Stomach (tissue), 9 donors: ENCODE data around the gene EVX1. TPM values are rescaled to one million over a fixed set of nuclear protein-coding genes. Genes with fewer than 3 reads are reported as not detected.
A peak's percentile ranks its signal among the peaks of the same experiment; 100 is the strongest.

Experiments
- DNase-seq, 2 donors: peaks; one replicate each; pipeline versions ENCODE4 v3.0.0 to v3.0.0-alpha.2; 2013 to 2019
- H3K27ac ChIP-seq, 5 donors: fragments of 200-600 bp in 4 of 5; sonication (generic) in 4 of 5; one replicate each; pipeline ENCODE4 v1.5.1; 2013 to 2019; ENCODE audit warnings: mild to moderate bottlenecking in 1 of 5, moderate library complexity in 1 of 5
- H3K27me3 ChIP-seq, 3 donors: fragments of 200-600 bp; sonication (generic); one replicate each; pipeline ENCODE4 v1.5.1; 2017 to 2019; ENCODE audit warnings: mixed run types in 1 of 3
- H3K36me3 ChIP-seq, 4 donors: fragments of 200-600 bp; sonication (generic); 1 replicate in 3 of 4; 2 replicates in 1 of 4; pipeline ENCODE4 v1.5.1; 2016 to 2019
- H3K4me1 ChIP-seq, 4 donors: fragments of 200-600 bp; sonication (generic); one replicate each; pipeline ENCODE4 v1.5.1; 2016 to 2019
- H3K4me3 ChIP-seq, 4 donors: fragments of 200-600 bp; sonication (generic) in 3 of 4; one replicate each; pipeline ENCODE4 v1.5.1; 2016 to 2019; ENCODE audit warnings: mild to moderate bottlenecking in 1 of 4
- H3K9me3 ChIP-seq, 4 donors: fragments of 200-600 bp; sonication (generic); one replicate each; pipeline ENCODE4 v1.5.1; 2016 to 2019
- CTCF ChIP-seq, 7 experiments: fragments of 450-650 bp in 4 of 7; fragments of 200-600 bp in 3 of 7; sonication (generic) in 3 of 7; IDR thresholded peaks; one replicate each; pipeline ENCODE4 v1.5.1; 2016 to 2019; ENCODE audit warnings: antibody characterized with exemption in 7 of 7, control low read depth in 2 of 7, mild to moderate bottlenecking in 1 of 7
- EP300 ChIP-seq: sonication (generic); formaldehyde crosslinking; IDR thresholded peaks from one replicate; pipeline ENCODE4 v1.6.1; 2017; ENCODE audit warnings: antibody characterized with exemption
- POLR2A ChIP-seq, 4 donors: fragments of 450-650 bp; IDR thresholded peaks; one replicate each; pipeline ENCODE4 v1.6.1; 2016; ENCODE audit warnings: antibody characterized with exemption in 4 of 4, control low read depth in 2 of 4, mild to moderate bottlenecking in 1 of 4, moderate library complexity in 1 of 4
- POLR2AphosphoS5 ChIP-seq, 3 donors: sonication (generic); formaldehyde crosslinking; IDR thresholded peaks; one replicate each; pipeline ENCODE4 v1.6.1; 2016; ENCODE audit warnings: antibody characterized with exemption in 3 of 3
- WGBS, 5 donors: extraction: QIAGEN DNeasy Blood & Tissue Kit in 3 of 5; methylation state at CpG; one replicate each; pipeline versions ENCODE4 v1.1.5 to v1.1.7; 2013 to 2018; 5-methylcytosine and 5-hydroxymethylcytosine counted together
- intact Hi-C: fragments of 100-400 bp; cut with DNase I; formaldehyde crosslinking; loops from one replicate; pipeline ENCODE4 v1.15.1; 2023; ENCODE audit warnings: low total_unique reads
- polyA plus RNA-seq, 3 donors: library from polyadenylated mRNA; stranded (reverse); fragments of 200-250 nt; gene quantifications; one replicate each; pipeline ENCODE4 v1.2.3, GENCODE V29; 2013
- total RNA-seq, 5 donors: library from RNA; depleted of rRNA; stranded (reverse); fragments of >200 nt; gene quantifications; one replicate each; pipeline versions ENCODE4 v1.1.0 to v1.2.3, GENCODE V29; 2014 to 2016
- donor health status: healthy with polysubstance abuse.
- donor health status: Bipolar disorder and iron deficiency.
- donor health status: healthy.

The EVX1 gene
- total and polyA plus RNA-seq, 8 donors, result not detected

GRCh38 chr7:27245798-27246691 is 3.4 kb downstream of the EVX1 start:
- DNase-seq, result peak in 1 of 2 donors; percentile 68
- WGBS, 5 donors, result 4 to 5% (median 4%) methylated on average over 50 to 90 of the region's 90 CpGs
- Histone ChIP-seq H3K27ac (no peak overlapping the region), H3K36me3 (no peaks in the 10 kb centered on the region), H3K9me3 (no peaks in the 10 kb centered on the region), H3K27me3 (peaks cover 49 to 100% (median 100%) of the 10 kb centered on the region in 3 donors), H3K4me1 (peaks cover 27 to 66% (median 46%) of the 10 kb centered on the region in 4 donors), H3K4me3 (peak overlapping the region; percentile 12 to 39 (median 25))
- TF ChIP-seq POLR2AphosphoS5 (IDR thresholded peaks at IDR 0.05) (no peak), CTCF (IDR thresholded peaks at IDR 0.05) (no peak), EP300 (no peak), POLR2A (IDR thresholded peaks at IDR 0.05) (no peak)
- intact Hi-C loops, result no loop called here

- Histone ChIP-seq H3K4me1 (peaks cover 35 to 75% (median 54%) of the 10 kb centered on the region in 4 donors), H3K4me3 (no peak overlapping the region), H3K36me3 (no peaks in the 10 kb centered on the region), H3K27ac (no peak overlapping the region), H3K27me3 (peaks cover 56 to 100% (median 100%) of the 10 kb centered on the region in 3 donors), H3K9me3 (no peaks in the 10 kb centered on the region)
- 33 to 55% (median 42%) methylated on average over 7 of the region's 7 CpGs for WGBS, 5 donors
- TF ChIP-seq CTCF (IDR thresholded peaks at IDR 0.05) (no peak), POLR2AphosphoS5 (IDR thresholded peaks at IDR 0.05) (no peak), POLR2A (IDR thresholded peaks at IDR 0.05) (no peak), EP300 (no peak)
- intact Hi-C loops, result no loop called here
- DNase-seq, result no peak
Measured at GRCh38 chr7:27247000-27247399, 4.4 kb downstream of the EVX1 start.

- H3K4me1 ChIP-seq, result peaks cover 33 to 72% (median 50%) of the 10 kb centered on the region in 4 donors
- TF ChIP-seq POLR2AphosphoS5 (IDR thresholded peaks at IDR 0.05) (no peak), EP300 (no peak), POLR2A (IDR thresholded peaks at IDR 0.05) (no peak), CTCF (IDR thresholded peaks at IDR 0.05) (no peak)
- DNase-seq, result no peak
- no peaks in the 10 kb centered on the region for H3K36me3 ChIP-seq
- H3K27ac ChIP-seq, result no peak overlapping the region
- peaks cover 60 to 100% (median 100%) of the 10 kb centered on the region in 3 donors for H3K27me3 ChIP-seq
- intact Hi-C loops, result no loop called here
- WGBS, 5 donors, result 37 to 56% (median 43%) methylated on average over 4 of the region's 4 CpGs
- no peak overlapping the region for H3K4me3 ChIP-seq
- H3K9me3 ChIP-seq, result no peaks in the 10 kb centered on the region
Measured at GRCh38 chr7:27247452-27248426, 5.1 kb downstream of the EVX1 start.

- H3K4me3 ChIP-seq, result no peak overlapping the region
- DNase-seq, result no peak
- H3K36me3 ChIP-seq, result no peaks in the 10 kb centered on the region
- no peak for TF ChIP-seq CTCF (IDR thresholded peaks at IDR 0.05)
- TF ChIP-seq POLR2A (IDR thresholded peaks at IDR 0.05), result no peak
- no peak for TF ChIP-seq EP300
- TF ChIP-seq POLR2AphosphoS5 (IDR thresholded peaks at IDR 0.05), result no peak
- intact Hi-C loops, result no loop called here
- peaks cover 27 to 65% (median 43%) of the 10 kb centered on the region in 4 donors for H3K4me1 ChIP-seq
- 52 to 71% (median 58%) methylated on average over 2 to 3 of the region's 3 CpGs for WGBS, 5 donors
- no peaks in the 10 kb centered on the region for H3K9me3 ChIP-seq
- H3K27me3 ChIP-seq, result peaks cover 59 to 100% (median 100%) of the 10 kb centered on the region in 3 donors
- no peak overlapping the region for H3K27ac ChIP-seq
Measured at GRCh38 chr7:27248427-27248806, 5.8 kb downstream of the EVX1 start.
